HFFc6 (cell line): ENCODE data around the gene KLHL22. TPM values are rescaled to one million over a fixed set of nuclear protein-coding genes. Genes with fewer than 3 reads are reported as not detected.
"Not testable (repeated sequence)": the region's sequence is repeated elsewhere in the genome, so short reads cannot be mapped to it uniquely, and the experiment has no call there.

ENCODE experiments used
- DNase-seq: peaks from one replicate; pipeline ENCODE4 v3.0.0-alpha.2; 2018
- H3K27ac Mint-ChIP-seq: 2 replicates; pipeline ENCODE4 v1.8.0; 2020; ENCODE audit warnings: mild to moderate bottlenecking, mixed read lengths
- H3K27me3 Mint-ChIP-seq: 2 replicates; pipeline ENCODE4 v1.8.0; 2021; ENCODE audit warnings: mild to moderate bottlenecking, moderate library complexity, mixed read lengths; ENCODE audit not compliant: insufficient read depth
- H3K36me3 Mint-ChIP-seq: 2 replicates; pipeline ENCODE4 v1.8.0; 2021; ENCODE audit warnings: low read depth, mixed read lengths
- H3K4me1 Mint-ChIP-seq: 2 replicates; pipeline ENCODE4 v1.8.0; 2020; ENCODE audit warnings: low read depth, mixed read lengths
- H3K4me3 Mint-ChIP-seq: 2 replicates; pipeline ENCODE4 v1.8.0; 2020; ENCODE audit warnings: mild to moderate bottlenecking, moderate library complexity, mixed read lengths
- H3K9me3 Mint-ChIP-seq: 2 replicates; pipeline ENCODE4 v1.8.0; 2020; ENCODE audit warnings: mild to moderate bottlenecking, mixed read lengths
- total RNA-seq, 6 experiments: library from RNA; stranded (reverse); fragmentation: NEBNext Ultra II Directional; extraction: Animal tissue kit (Norgen Biotek cat#: 25700); gene quantifications; 2 replicates in 1 of 6; 3 replicates in 5 of 6; pipeline ENCODE4 v1.2.3, GENCODE V29; 2021
- TF ChIP-seq, protein P1 (sequence below): fragments of 200-600 bp; sonication (generic); IDR thresholded peaks from 2 replicates; pipeline ENCODE4 v1.5.0; 2021; ENCODE audit warnings: antibody characterized with exemption, mild to moderate bottlenecking

KLHL22 gene
- total RNA-seq, 6 experiments from 2014 or later = 19.2 to 25.5 (median 21.6) TPM

DNA sequence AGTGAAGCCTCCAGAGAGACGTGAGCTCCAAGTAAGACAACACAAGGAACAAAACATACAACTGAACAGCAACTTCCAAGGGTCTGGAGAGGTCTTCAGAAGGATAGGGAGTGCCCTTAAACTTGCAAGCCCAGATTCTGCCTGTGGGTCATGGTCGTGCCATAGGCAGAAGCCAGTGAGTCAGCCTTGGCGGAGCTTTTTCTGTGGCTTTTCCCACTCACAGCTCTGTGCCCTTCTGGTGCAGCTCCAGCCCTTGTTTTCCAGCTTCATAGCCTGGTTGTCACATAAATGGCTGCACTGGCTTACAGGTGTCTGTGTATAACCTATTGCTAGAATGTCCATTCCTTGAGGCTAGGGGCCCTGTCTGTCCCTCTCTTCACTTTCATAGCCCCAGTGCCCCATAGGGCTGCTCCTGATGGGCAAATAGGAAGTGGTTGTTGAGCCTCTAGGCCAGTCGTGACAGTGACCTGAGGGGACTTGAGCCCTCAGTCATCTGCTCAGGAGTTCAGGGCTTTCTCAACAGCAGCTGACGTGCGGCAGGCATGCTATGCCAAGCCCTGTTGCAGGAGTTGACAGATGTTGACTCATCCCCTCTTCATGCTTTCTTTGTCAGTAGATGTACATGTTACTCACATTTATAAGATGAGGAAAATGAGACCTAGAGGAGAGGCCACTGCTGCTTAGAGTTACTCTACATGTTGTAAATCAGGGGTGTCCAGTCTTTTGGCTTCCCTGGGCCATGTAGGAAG, 19.2 kb upstream of the KLHL22 start:
- no peaks in the 10 kb centered on the region for H3K9me3 Mint-ChIP-seq
- peak overlapping the region; percentile 48 for H3K4me3 Mint-ChIP-seq
- H3K27ac Mint-ChIP-seq = peak overlapping the region; percentile 95
- H3K4me1 Mint-ChIP-seq = peaks cover 78% of the 10 kb centered on the region
- H3K27me3 Mint-ChIP-seq = no peaks in the 10 kb centered on the region; the same call in none of the 2 replicates
- peaks cover 32% of the 10 kb centered on the region for H3K36me3 Mint-ChIP-seq
- DNase-seq = peak; percentile 91
- TF ChIP-seq, protein P1, sequence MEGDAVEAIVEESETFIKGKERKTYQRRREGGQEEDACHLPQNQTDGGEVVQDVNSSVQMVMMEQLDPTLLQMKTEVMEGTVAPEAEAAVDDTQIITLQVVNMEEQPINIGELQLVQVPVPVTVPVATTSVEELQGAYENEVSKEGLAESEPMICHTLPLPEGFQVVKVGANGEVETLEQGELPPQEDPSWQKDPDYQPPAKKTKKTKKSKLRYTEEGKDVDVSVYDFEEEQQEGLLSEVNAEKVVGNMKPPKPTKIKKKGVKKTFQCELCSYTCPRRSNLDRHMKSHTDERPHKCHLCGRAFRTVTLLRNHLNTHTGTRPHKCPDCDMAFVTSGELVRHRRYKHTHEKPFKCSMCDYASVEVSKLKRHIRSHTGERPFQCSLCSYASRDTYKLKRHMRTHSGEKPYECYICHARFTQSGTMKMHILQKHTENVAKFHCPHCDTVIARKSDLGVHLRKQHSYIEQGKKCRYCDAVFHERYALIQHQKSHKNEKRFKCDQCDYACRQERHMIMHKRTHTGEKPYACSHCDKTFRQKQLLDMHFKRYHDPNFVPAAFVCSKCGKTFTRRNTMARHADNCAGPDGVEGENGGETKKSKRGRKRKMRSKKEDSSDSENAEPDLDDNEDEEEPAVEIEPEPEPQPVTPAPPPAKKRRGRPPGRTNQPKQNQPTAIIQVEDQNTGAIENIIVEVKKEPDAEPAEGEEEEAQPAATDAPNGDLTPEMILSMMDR = no peak

DNA sequence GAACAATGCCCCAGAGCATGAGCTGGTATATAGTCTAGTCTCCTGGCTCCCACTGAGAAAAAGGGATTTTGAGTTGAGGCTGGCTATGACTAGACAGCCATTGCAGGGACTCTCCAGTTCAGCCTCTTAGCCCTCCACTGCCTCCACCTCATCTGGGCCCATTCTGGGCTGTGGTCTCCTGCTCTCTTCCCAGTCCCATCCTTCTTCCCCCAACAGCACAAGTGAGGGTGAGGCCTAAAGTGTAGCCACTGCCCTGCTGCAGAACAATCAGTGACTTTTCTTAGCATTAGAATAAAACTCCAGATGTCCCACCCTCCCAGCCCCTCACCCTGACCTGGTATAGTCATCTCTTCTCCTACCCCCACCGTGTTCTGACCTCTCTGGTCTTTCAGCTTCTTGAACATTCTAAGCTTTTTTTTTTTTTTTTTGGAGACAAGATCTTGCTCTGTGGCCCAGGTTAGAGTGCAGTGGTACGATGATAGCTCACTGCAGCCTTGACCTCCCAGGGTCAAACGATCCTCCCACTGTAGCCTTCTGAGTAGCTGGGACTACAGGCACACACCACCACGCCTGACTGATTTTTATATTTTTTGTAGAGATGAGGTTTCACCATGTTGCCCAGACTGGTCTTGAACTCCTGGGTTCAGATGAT, 16.1 kb upstream of the KLHL22 start:
- H3K4me3 Mint-ChIP-seq = peak overlapping the region; percentile 31; the same call in 1 of the 2 replicates
- no peaks in the 10 kb centered on the region for H3K9me3 Mint-ChIP-seq
- no peak for DNase-seq
- H3K36me3 Mint-ChIP-seq = peaks cover 38% of the 10 kb centered on the region
- no peaks in the 10 kb centered on the region; the same call in none of the 2 replicates for H3K27me3 Mint-ChIP-seq
- H3K27ac Mint-ChIP-seq = peak overlapping the region; percentile 61
- peaks cover 67% of the 10 kb centered on the region for H3K4me1 Mint-ChIP-seq
- TF ChIP-seq, protein P1 = no peak

DNA sequence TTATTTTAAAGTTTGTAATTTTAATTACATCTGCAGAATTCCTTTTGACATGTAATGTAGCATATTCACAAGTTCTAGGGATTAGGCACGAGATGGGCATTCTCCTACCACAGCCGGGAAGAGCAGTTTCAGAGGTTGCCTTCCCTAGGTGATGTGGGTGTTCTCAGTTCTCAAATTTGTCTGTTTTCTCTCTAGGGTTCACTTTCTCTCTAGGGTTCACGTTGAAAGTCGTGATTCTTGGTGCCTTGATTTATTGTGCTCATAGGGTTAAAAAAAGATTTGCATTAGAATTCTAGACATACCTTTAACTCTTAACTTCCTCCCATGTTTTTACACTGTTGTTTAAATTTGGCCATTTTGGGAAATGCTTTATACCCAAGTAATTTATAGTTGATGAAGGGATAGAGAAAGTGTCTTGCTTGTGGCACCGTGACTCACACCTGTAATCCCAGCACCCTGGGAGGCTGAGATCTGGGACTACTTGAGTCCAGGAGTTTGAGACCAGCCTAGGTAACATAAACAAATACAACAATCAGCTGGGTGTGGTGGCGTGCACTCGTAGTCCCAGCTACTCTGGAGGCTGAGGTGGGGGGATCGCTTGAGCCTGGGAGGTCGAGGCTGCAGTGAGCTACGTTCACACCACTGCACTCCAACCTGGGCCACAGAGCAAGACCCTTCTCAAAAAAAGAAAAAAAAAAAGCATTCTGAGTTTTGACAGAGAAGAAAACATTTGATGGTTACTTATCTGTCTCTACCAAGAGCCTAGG, 15.4 kb upstream of the KLHL22 start:
- H3K4me3 Mint-ChIP-seq = peak overlapping the region; percentile 95
- DNase-seq = no peak
- TF ChIP-seq, protein P1 = no peak
- H3K4me1 Mint-ChIP-seq = peaks cover 67% of the 10 kb centered on the region
- H3K27me3 Mint-ChIP-seq = no peaks in the 10 kb centered on the region; the same call in none of the 2 replicates
- H3K36me3 Mint-ChIP-seq = peaks cover 38% of the 10 kb centered on the region
- no peaks in the 10 kb centered on the region for H3K9me3 Mint-ChIP-seq
- peak overlapping the region; percentile 97 for H3K27ac Mint-ChIP-seq

DNA sequence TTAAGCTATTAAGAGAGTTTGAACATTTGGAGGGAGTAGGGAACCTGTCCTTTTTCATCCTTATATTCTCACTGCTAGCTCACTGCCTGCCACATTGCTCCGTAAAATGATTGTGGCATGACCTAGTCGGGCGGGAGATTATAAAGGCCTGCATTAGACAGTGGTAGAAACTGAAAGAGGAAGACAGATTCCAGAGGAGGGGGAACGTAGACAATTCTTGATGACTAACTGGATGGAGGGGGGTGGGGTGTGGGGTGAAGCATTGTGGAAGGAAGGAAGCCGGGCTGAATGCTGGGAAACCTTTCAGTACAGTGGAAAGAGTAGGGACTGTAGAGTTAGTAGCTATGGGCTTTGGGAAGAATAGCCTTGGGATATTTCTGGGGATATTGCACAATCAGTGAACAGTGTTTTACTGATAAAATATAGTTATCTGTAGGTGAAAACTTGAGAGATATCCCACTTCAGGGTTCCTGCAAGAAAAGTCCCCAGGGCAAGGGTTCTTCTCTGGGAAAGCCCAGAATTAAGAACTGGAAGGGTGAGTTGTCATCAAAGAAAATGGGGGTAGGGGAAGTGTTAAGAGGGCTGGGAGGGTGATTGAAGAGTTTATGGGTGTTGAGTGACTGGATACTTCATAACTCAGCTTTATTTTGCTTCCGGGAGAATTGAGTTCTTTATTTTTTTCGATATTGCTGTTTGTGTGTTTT, 13.9 kb upstream of the KLHL22 start:
- Mint-ChIP-seq H3K36me3 (peaks cover 33% of the 10 kb centered on the region), H3K4me3 (peak overlapping the region; percentile 95), H3K27ac (peak overlapping the region; percentile 97), H3K4me1 (peaks cover 60% of the 10 kb centered on the region), H3K27me3 (no peaks in the 10 kb centered on the region; the same call in 1 of the 2 replicates), H3K9me3 (no peaks in the 10 kb centered on the region)
- peak; percentile 91 for DNase-seq
- TF ChIP-seq, protein P1 = no peak

DNA sequence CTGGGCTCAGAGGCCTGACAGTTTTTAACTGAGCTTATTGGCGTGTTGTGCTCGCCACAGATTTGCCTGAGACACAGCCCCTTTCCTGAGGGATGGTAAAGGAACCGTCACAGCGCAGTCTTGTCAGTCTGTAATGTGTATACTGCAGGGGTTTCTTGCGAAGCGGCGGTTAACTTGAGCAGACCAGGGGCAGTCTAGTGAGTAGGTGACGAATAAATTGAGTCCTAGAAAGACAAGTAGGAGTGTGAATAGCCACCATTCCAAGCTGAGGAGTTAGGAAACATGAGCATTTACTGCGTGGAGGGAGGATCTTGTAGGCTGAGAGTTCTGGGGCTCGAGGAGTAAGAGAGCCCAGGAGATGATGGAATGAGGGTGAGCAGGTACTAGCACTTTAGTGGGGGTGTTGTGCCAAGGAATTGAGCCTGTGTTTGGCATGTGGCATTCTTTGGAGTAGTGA, 13.2 kb upstream of the KLHL22 start:
- H3K27ac Mint-ChIP-seq = peak overlapping the region; percentile 97
- no peaks in the 10 kb centered on the region; the same call in 1 of the 2 replicates for H3K27me3 Mint-ChIP-seq

DNA sequence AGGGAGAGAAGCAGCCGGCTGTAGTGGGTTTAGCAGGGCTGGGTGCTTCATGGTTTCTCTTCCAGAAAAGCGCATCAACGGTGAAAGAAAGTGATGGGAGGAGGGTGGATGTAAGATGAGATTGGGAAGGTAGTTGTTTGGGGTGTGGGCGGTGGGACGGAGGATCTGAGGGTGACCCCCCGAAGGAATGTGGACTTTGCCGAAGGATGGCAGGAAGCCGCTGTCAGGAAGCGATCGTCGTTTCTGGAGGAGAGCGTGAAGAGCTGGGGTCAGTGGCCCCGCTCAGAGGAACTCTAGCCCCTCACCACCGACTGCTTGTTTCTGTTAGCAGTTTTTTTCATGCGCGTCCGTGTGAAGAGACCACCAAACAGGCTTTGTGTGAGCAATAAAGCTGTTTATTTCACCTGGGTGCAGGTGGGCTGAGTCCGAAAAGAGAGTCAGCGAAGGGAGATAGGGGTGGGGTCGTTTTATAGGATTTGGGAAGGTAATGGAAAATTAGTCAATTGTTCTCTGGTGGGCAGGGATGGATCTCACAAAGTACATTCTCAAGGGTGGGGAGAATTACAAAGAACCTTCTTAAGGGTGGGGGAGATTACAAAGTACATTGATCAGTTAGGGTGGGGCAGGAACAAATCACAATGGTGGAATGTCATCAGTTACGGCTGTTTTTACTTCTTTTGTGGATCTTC, 12.6 kb upstream of the KLHL22 start:
- peak overlapping the region; percentile 97 for H3K27ac Mint-ChIP-seq
- peak overlapping the region; percentile 95 for H3K4me3 Mint-ChIP-seq
- H3K36me3 Mint-ChIP-seq = peaks cover 33% of the 10 kb centered on the region
- not testable (repeated sequence) for H3K9me3 Mint-ChIP-seq, H3K27me3 Mint-ChIP-seq, DNase-seq
- peaks cover 59% of the 10 kb centered on the region for H3K4me1 Mint-ChIP-seq

More for the DNA sequence above, 13.2 kb upstream of the KLHL22 start:
- no peaks in the 10 kb centered on the region for H3K9me3 Mint-ChIP-seq
- H3K4me3 Mint-ChIP-seq = peak overlapping the region; percentile 95
- DNase-seq = no peak
- H3K4me1 Mint-ChIP-seq = peaks cover 60% of the 10 kb centered on the region
- H3K36me3 Mint-ChIP-seq = peaks cover 33% of the 10 kb centered on the region
- TF ChIP-seq, protein P1 = no peak
